ENCODE measurements around the gene MACROD2.
"Not testable (repeated sequence)": the region's sequence is repeated elsewhere in the genome, so short reads cannot be mapped to it uniquely, and the experiment has no call there.

Gene MACROD2

GRCh38 chr20:14992153-14992552 lies 996.8 kb downstream of the MACROD2 start:
- DNase-seq (ENCODE audit: low read depth, low spot score), result no peak
- no peak overlapping the region for H3K4me3 ChIP-seq (ENCODE audit: low read length)

GRCh38 chr20:14992961-14993360 lies 997.6 kb downstream of the MACROD2 start:
- H3K4me3 ChIP-seq (ENCODE audit: low read length), result no peak overlapping the region
- no peak for DNase-seq (ENCODE audit: low read depth, low spot score)

- no peak overlapping the region for H3K4me3 ChIP-seq (ENCODE audit: low read length)
- no peak for DNase-seq (ENCODE audit: low read depth, low spot score)
These were observed 1001.8 kb downstream of the MACROD2 start for GRCh38 chr20:14996883-14997672.

- no peak for DNase-seq (ENCODE audit: low read depth, low spot score)
- no peak overlapping the region for H3K4me3 ChIP-seq (ENCODE audit: low read length)
These were observed 1002.5 kb downstream of the MACROD2 start for GRCh38 chr20:14997791-14998190.

- no peak overlapping the region for H3K4me3 ChIP-seq (ENCODE audit: low read length)
- DNase-seq (ENCODE audit: low read depth, low spot score), result no peak
These were observed 1010.1 kb downstream of the MACROD2 start for GRCh38 chr20:15005300-15005986.

- H3K4me3 ChIP-seq (ENCODE audit: low read length), result no peak overlapping the region
- DNase-seq (ENCODE audit: low read depth, low spot score), result no peak
These were observed 1016.3 kb downstream of the MACROD2 start for GRCh38 chr20:15011631-15012030.

- no peak overlapping the region for H3K4me3 ChIP-seq (ENCODE audit: low read length)
- peak; percentile 60 for DNase-seq (ENCODE audit: low read depth, low spot score)
These were observed 1017.2 kb downstream of the MACROD2 start for GRCh38 chr20:15012566-15012965.

GRCh38 chr20:15016875-15017274 lies 1021.6 kb downstream of the MACROD2 start:
- DNase-seq (ENCODE audit: low read depth, low spot score); H3K4me3 ChIP-seq (ENCODE audit: low read length): not testable (repeated sequence)

- DNase-seq (ENCODE audit: low read depth, low spot score), result no peak
- H3K4me3 ChIP-seq (ENCODE audit: low read length), result no peak overlapping the region
These were observed 1023.6 kb downstream of the MACROD2 start for GRCh38 chr20:15018966-15019365.

- no peak overlapping the region for H3K4me3 ChIP-seq (ENCODE audit: low read length)
- no peak for DNase-seq (ENCODE audit: low read depth, low spot score)
These were observed 1025.5 kb downstream of the MACROD2 start for GRCh38 chr20:15020845-15021244.

- no peak overlapping the region for H3K4me3 ChIP-seq (ENCODE audit: low read length)
- DNase-seq (ENCODE audit: low read depth, low spot score), result no peak
These were observed 1027.6 kb downstream of the MACROD2 start for GRCh38 chr20:15022921-15023320.

- H3K4me3 ChIP-seq (ENCODE audit: low read length), result no peak overlapping the region
- no peak for DNase-seq (ENCODE audit: low read depth, low spot score)
These were observed 1031.4 kb downstream of the MACROD2 start for GRCh38 chr20:15026759-15027158.

GRCh38 chr20:15030826-15031225 lies 1035.5 kb downstream of the MACROD2 start:
- H3K4me3 ChIP-seq (ENCODE audit: low read length), result no peak overlapping the region
- DNase-seq (ENCODE audit: low read depth, low spot score), result no peak

GRCh38 chr20:15031546-15032351 lies 1036.4 kb downstream of the MACROD2 start:
- DNase-seq (ENCODE audit: low read depth, low spot score), result no peak
- H3K4me3 ChIP-seq (ENCODE audit: low read length), result no peak overlapping the region

GRCh38 chr20:15032352-15032622 lies 1037.0 kb downstream of the MACROD2 start:
- H3K4me3 ChIP-seq (ENCODE audit: low read length), result no peak overlapping the region
- no peak for DNase-seq (ENCODE audit: low read depth, low spot score)

- H3K4me3 ChIP-seq (ENCODE audit: low read length), result no peak overlapping the region
- no peak for DNase-seq (ENCODE audit: low read depth, low spot score)
These were observed 1038.0 kb downstream of the MACROD2 start for GRCh38 chr20:15033269-15033668.

GRCh38 chr20:15033891-15034290 lies 1038.6 kb downstream of the MACROD2 start:
- no peak overlapping the region for H3K4me3 ChIP-seq (ENCODE audit: low read length)
- no peak for DNase-seq (ENCODE audit: low read depth, low spot score)

- no peak overlapping the region for H3K4me3 ChIP-seq (ENCODE audit: low read length)
- DNase-seq (ENCODE audit: low read depth, low spot score), result peak; percentile 90
These were observed 1041.6 kb downstream of the MACROD2 start for GRCh38 chr20:15036948-15037347.

- no peak overlapping the region for H3K4me3 ChIP-seq (ENCODE audit: low read length)
- peak; percentile 56 for DNase-seq (ENCODE audit: low read depth, low spot score)
These were observed 1043.9 kb downstream of the MACROD2 start for GRCh38 chr20:15039088-15039752.

- H3K4me3 ChIP-seq (ENCODE audit: low read length), result no peak overlapping the region
- no peak for DNase-seq (ENCODE audit: low read depth, low spot score)
These were observed 1047.4 kb downstream of the MACROD2 start for GRCh38 chr20:15042723-15043122.

Measured in Jurkat, Clone E6-1 (cell line).